HEK293 (cell line): ENCODE results near the gene GPSM1.

Experiments
- CTCF ChIA-PET: fragments of 350-600 bp; formaldehyde crosslinking; extraction: SDS; loops from one replicate; lab custom pipeline; 2021; ENCODE audit warnings: antibody characterized with exemption; lab: Yijun Ruan, JAX
- POLR2A ChIA-PET: fragments of 300-600 bp; formaldehyde crosslinking; extraction: SDS; loops from one replicate; lab custom pipeline; 2020; ENCODE audit warnings: antibody characterized with exemption, inconsistent platforms; lab: Yijun Ruan, JAX
- H3K27ac ChIP-seq: fragments of 200-500 bp; sonication (Bioruptor generic); 2 replicates; pipeline ENCODE4 v1.5.1; 2014; ENCODE audit warnings: low read depth, low read length, control low read depth, inconsistent platforms; ENCODE audit errors: extremely low read depth
- H3K36me3 ChIP-seq, 2 experiments: fragments of 200-500 bp in 1 of 2; sonication (Bioruptor generic) in 1 of 2; 1 replicate in 1 of 2; 2 replicates in 1 of 2; pipeline ENCODE4 v1.5.1; 2014 to 2017; ENCODE audit warnings: inconsistent platforms in 2 of 2, low read length in 2 of 2; ENCODE audit not compliant: control insufficient read depth in 2 of 2, insufficient read depth in 1 of 2
- H3K4me1 ChIP-seq: fragments of 200-500 bp; sonication (Bioruptor generic); 2 replicates; pipeline ENCODE4 v1.5.1; 2014; ENCODE audit warnings: mild to moderate bottlenecking, low read length, inconsistent platforms; ENCODE audit not compliant: control insufficient read depth, insufficient read depth
- H3K4me3 ChIP-seq: 2 replicates; pipeline ENCODE4 v1.5.1; 2011; ENCODE audit warnings: low read depth, mild to moderate bottlenecking, control low read depth, low read length, moderate library complexity
- H3K9me3 ChIP-seq: fragments of 200-500 bp; sonication (Bioruptor generic); 2 replicates; pipeline ENCODE4 v1.5.1; 2014; ENCODE audit warnings: low read depth, low read length, inconsistent platforms; ENCODE audit not compliant: control insufficient read depth, insufficient read depth
- GLIS1 ChIP-seq: fragments of 450-650 bp; formaldehyde crosslinking; IDR thresholded peaks from 2 replicates; pipeline ENCODE4 v1.5.1; 2016; ENCODE audit warnings: missing biosample characterization, missing genetic modification characterization
- HOXA7 ChIP-seq: sonication (generic); formaldehyde crosslinking; IDR thresholded peaks from 2 replicates; pipeline ENCODE4 v1.8.1; 2022; ENCODE audit warnings: missing genetic modification reagents, borderline replicate concordance
- KLF8 ChIP-seq: fragments of 450-650 bp; formaldehyde crosslinking; IDR thresholded peaks from 2 replicates; pipeline ENCODE4 v1.5.1; 2016; ENCODE audit warnings: missing biosample characterization, missing genetic modification characterization
- REST ChIP-seq: fragments of 450-650 bp; formaldehyde crosslinking; IDR thresholded peaks from 2 replicates; pipeline ENCODE4 v1.5.1; 2016; ENCODE audit warnings: missing biosample characterization, missing genetic modification characterization
- TSHZ1 ChIP-seq: fragments of 450-650 bp; formaldehyde crosslinking; IDR thresholded peaks from 2 replicates; pipeline ENCODE4 v1.5.1; 2016; ENCODE audit warnings: missing biosample characterization, missing genetic modification characterization, borderline replicate concordance
- WT1 ChIP-seq: fragments of 450-650 bp; formaldehyde crosslinking; IDR thresholded peaks from 2 replicates; pipeline ENCODE4 v1.5.1; 2016; ENCODE audit warnings: missing biosample characterization, missing genetic modification characterization
- ZBTB20 ChIP-seq: fragments of 450-650 bp; formaldehyde crosslinking; IDR thresholded peaks from 2 replicates; pipeline ENCODE4 v1.5.1; 2016; ENCODE audit warnings: missing biosample characterization, missing genetic modification characterization
- ZIC2 ChIP-seq: fragments of 450-650 bp; formaldehyde crosslinking; IDR thresholded peaks from 2 replicates; pipeline ENCODE4 v1.5.1; 2016; ENCODE audit warnings: missing biosample characterization, missing genetic modification characterization
- ZNF148 ChIP-seq: fragments of 450-650 bp; formaldehyde crosslinking; IDR thresholded peaks from 2 replicates; pipeline ENCODE4 v1.5.0; 2017; ENCODE audit warnings: missing biosample characterization, missing genetic modification characterization, borderline replicate concordance
- ZNF19 ChIP-seq: fragments of 450-650 bp; formaldehyde crosslinking; IDR thresholded peaks from 2 replicates; pipeline ENCODE4; 2016; ENCODE audit warnings: missing biosample characterization, missing genetic modification characterization, low read depth
- ZNF324 ChIP-seq: fragments of 450-650 bp; formaldehyde crosslinking; IDR thresholded peaks from 2 replicates; pipeline ENCODE4 v1.5.1; 2016; ENCODE audit warnings: missing biosample characterization, missing genetic modification characterization
- ZNF48 ChIP-seq: fragments of 450-650 bp; formaldehyde crosslinking; IDR thresholded peaks from 2 replicates; pipeline ENCODE4 v1.5.1; 2016; ENCODE audit warnings: missing biosample characterization, missing genetic modification characterization
- ZNF561 ChIP-seq: fragments of 450-650 bp; IDR thresholded peaks from 2 replicates; pipeline ENCODE4 v1.5.1; 2018; ENCODE audit warnings: missing biosample characterization, missing genetic modification characterization, borderline replicate concordance
- ZNF600 ChIP-seq: fragments of 450-650 bp; formaldehyde crosslinking; IDR thresholded peaks from 2 replicates; pipeline ENCODE4 v1.5.1; 2016; ENCODE audit warnings: missing biosample characterization, missing genetic modification characterization
- ZNF791 ChIP-seq: fragments of 450-650 bp; formaldehyde crosslinking; IDR thresholded peaks from 2 replicates; pipeline ENCODE4 v1.5.1; 2016; ENCODE audit warnings: missing biosample characterization, missing genetic modification characterization
- ZSCAN30 ChIP-seq: fragments of 450-650 bp; IDR thresholded peaks from 2 replicates; pipeline ENCODE4 v1.5.1; 2018; ENCODE audit warnings: missing biosample characterization, mild to moderate bottlenecking, missing genetic modification characterization, moderate library complexity
- ZXDB ChIP-seq: fragments of 450-650 bp; formaldehyde crosslinking; IDR thresholded peaks from 2 replicates; pipeline ENCODE4 v1.5.1; 2016; ENCODE audit warnings: missing biosample characterization, missing genetic modification characterization

The GPSM1 gene

DNA sequence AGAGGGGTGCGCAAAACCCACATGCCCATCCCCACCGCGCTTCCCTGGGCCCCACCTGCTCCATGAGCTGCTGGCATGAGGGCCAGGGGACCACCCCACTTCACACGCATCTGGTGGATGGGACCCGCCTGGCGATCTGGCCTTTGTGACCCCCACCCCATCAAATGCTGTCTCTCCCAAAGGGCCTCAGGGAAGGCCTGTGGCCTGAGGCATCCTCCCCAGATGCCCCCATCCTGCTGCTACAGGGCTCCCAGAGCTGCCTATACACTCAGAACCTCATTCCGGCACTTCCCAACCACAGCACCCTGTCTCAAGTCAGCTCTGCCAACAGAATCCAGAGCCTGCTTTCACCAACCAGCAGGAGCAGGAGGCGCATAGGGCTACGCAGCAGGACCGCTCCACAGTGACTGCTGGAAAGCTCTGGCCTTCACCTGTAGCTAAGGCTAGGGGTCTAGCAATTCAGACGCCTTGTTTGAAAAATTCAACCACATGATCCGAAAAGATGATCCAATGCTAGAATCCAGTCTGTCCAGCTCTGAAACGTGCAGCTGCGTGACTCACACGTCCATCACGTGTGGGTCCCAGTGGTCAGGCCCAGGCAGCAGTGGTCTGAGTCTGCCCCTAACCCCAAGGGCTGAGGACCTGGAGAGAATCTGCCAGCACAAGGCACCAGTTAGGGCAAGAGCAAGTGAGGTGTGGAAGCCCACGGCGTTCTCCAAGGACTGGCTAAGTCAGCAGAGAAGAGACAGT, 74.0 kb downstream of the GPSM1 start:
- no peak overlapping the region for H3K4me3 ChIP-seq
- no peak overlapping the region for H3K27ac ChIP-seq
- TF ChIP-seq ZNF561 (tag by site-specific recombination) (no peak), ZNF600 (tag by site-specific recombination) (peak; percentile 96)
- H3K9me3 ChIP-seq: no peaks in the 10 kb centered on the region
- no peaks in the 10 kb centered on the region for H3K4me1 ChIP-seq
- ChIA-PET CTCF (interaction anchor here (0.5 to 2.6 kb wide), 32 partner anchors 8 to 878 kb away, joined by 3 to 28 read pairs (median 3); partner anchors contain the start of genes DNLZ, ENTR1 and PMPCA), POLR2A (interaction anchor here (1.2 to 2.6 kb wide), 6 partner anchors 8 to 38 kb away, joined by 4 to 15 read pairs (median 7); no protein-coding TSS in a partner anchor)
- H3K36me3 ChIP-seq: peaks cover 9 to 72% of the 10 kb centered on the region in 2 experiments

- Histone ChIP-seq H3K9me3 (no peaks in the 10 kb centered on the region), H3K27ac (no peak overlapping the region), H3K4me3 (no peak overlapping the region), H3K36me3 (peaks cover 13 to 70% of the 10 kb centered on the region in 2 experiments), H3K4me1 (no peaks in the 10 kb centered on the region)
- ChIA-PET CTCF (interaction anchor here (0.7 to 2.6 kb wide), 11 partner anchors 7 to 778 kb away, joined by 3 to 28 read pairs (median 7); partner anchors contain the start of genes DNLZ, ENTR1 and PMPCA), POLR2A (interaction anchor here (1.2 to 2.6 kb wide), 5 partner anchors 12 to 39 kb away, joined by 4 to 15 read pairs (median 8); no protein-coding TSS in a partner anchor)
- no peak for TF ChIP-seq ZNF324
- TF ChIP-seq ZNF148: no peak
- no peak for TF ChIP-seq WT1 (tag by site-specific recombination)
Measured at GRCh38 chr9:136402067-136402466, 74.7 kb downstream of the GPSM1 start.

- Histone ChIP-seq H3K27ac (no peak overlapping the region), H3K4me1 (no peaks in the 10 kb centered on the region), H3K4me3 (no peak overlapping the region), H3K36me3 (peaks cover 10 to 69% of the 10 kb centered on the region in 2 experiments; a peak in 2 of 3 replicates), H3K9me3 (no peaks in the 10 kb centered on the region)
- POLR2A ChIA-PET: no interaction called here
- CTCF ChIA-PET: interaction anchor here (0.6 kb wide), 1 partner anchor 40 kb away, joined by 3 read pairs; the partner anchor contains the start of gene DNLZ
- TF ChIP-seq KLF8 (tag by site-specific recombination) (no peak), REST (tag by site-specific recombination) (no peak), HOXA7 (CRISPR knock-in tag) (no peak), GLIS1 (tag by site-specific recombination) (0 out of 2 replicates have a peak, but pooled peaks have one; percentile 38), ZNF791 (tag by site-specific recombination) (no peak), ZSCAN30 (tag by site-specific recombination) (no peak), ZIC2 (tag by site-specific recombination) (peak; percentile 96), ZBTB20 (tag by site-specific recombination) (no peak), ZNF48 (tag by site-specific recombination) (no peak), ZXDB (tag by site-specific recombination) (no peak), TSHZ1 (tag by site-specific recombination) (no peak), ZNF19 (tag by site-specific recombination) (no peak)
Measured at GRCh38 chr9:136403538-136403914, 76.2 kb downstream of the GPSM1 start.
